Mucosa of descending colon (tissue), 3 donors: Measurements from ENCODE around the gene CLEC16A. TPM values are rescaled to one million over a fixed set of nuclear protein-coding genes. Genes with fewer than 3 reads are reported as not detected.

Source experiments
- ATAC-seq: fragments of 200-7000 bp; cut with Tn5 transposase; one replicate; pipeline ENCODE4 v1.9.1; 2020; ENCODE audit warnings: mild to moderate bottlenecking, moderate library complexity
- DNase-seq, 3 donors: peaks; one replicate each; pipeline ENCODE4 v3.0.0-alpha.2; 2020
- H3K36me3 ChIP-seq: fragments of 200-600 bp; one replicate; pipeline ENCODE4 v1.8.0; 2021; ENCODE audit warnings: low read depth, mild to moderate bottlenecking
- H3K4me1 ChIP-seq: fragments of 200-600 bp; one replicate; pipeline ENCODE4 v1.8.0; 2021; ENCODE audit warnings: low read depth, mild to moderate bottlenecking
- H3K4me3 ChIP-seq: fragments of 200-600 bp; one replicate; pipeline ENCODE4 v1.8.0; 2021; ENCODE audit warnings: mild to moderate bottlenecking
- H3K9me3 ChIP-seq: fragments of 200-600 bp; one replicate; pipeline ENCODE4 v1.8.0; 2021; ENCODE audit warnings: mild to moderate bottlenecking
- intact Hi-C, 2 donors: fragments of 100-400 bp; cut with DNase I in 1 of 2; cut with micrococcal nuclease in 1 of 2; formaldehyde crosslinking; loops; one replicate each; pipeline versions ENCODE4 v1.11.0 to v1.11.1; 2022; cut with DNase I, micrococcal nuclease
- total RNA-seq, 3 donors: library from RNA; stranded (reverse); fragmentation: NEBNext Ultra II Directional in 2 of 3; extraction: Animal tissue kit (Norgen Biotek cat#: 25700) in 2 of 3; gene quantifications; one replicate each; pipeline versions ENCODE4 v1.2.1 to v1.2.4, GENCODE V29; 2021 to 2023
- TF ChIP-seq, protein P1 (sequence below): fragments of 200-600 bp; IDR thresholded peaks from one replicate; pipeline ENCODE4 v1.8.0; 2022; ENCODE audit warnings: antibody characterized with exemption, mild to moderate bottlenecking
- donor health status: DM: no; HTN: no; CAD: no; lungs with moderate emphysema.
- donor health status: DM: no; HTN: no; CAD: no.
- donor health status: DM: no; HTN: yes; CAD: no.

The CLEC16A gene
- total RNA-seq, 3 donors from 2014 or later, result 30.3 to 38.1 (median 37.1) TPM

DNA sequence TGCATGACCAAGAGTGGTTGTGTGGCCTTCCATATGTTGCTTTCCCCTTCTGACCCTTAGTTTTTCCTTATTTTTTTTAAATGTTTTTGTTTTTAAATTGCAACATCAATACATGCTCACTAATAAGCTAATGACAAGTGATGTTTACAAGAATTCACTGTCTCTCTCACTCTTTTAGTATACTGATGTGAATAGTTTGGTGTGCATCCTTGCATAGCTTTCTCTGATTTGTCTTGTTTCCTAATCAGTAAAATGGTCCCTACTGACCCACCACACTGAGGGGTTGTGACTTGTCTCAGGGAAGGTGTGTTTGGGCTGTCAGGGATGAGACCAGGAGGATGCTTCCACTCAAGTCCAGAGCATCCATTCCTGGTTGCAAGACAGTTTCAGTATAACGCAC is 41.4 kb upstream of the CLEC16A start:
- intact Hi-C loops, result no loop called here
- Histone ChIP-seq H3K4me1 (no peaks in the 10 kb centered on the region), H3K9me3 (no peaks in the 10 kb centered on the region), H3K36me3 (no peaks in the 10 kb centered on the region), H3K4me3 (no peak overlapping the region)
- ATAC-seq (no peak), DNase-seq (no peak)
- TF ChIP-seq, protein P1, sequence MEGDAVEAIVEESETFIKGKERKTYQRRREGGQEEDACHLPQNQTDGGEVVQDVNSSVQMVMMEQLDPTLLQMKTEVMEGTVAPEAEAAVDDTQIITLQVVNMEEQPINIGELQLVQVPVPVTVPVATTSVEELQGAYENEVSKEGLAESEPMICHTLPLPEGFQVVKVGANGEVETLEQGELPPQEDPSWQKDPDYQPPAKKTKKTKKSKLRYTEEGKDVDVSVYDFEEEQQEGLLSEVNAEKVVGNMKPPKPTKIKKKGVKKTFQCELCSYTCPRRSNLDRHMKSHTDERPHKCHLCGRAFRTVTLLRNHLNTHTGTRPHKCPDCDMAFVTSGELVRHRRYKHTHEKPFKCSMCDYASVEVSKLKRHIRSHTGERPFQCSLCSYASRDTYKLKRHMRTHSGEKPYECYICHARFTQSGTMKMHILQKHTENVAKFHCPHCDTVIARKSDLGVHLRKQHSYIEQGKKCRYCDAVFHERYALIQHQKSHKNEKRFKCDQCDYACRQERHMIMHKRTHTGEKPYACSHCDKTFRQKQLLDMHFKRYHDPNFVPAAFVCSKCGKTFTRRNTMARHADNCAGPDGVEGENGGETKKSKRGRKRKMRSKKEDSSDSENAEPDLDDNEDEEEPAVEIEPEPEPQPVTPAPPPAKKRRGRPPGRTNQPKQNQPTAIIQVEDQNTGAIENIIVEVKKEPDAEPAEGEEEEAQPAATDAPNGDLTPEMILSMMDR, result no peak

- intact Hi-C loops, result no loop called here
- no peaks in the 10 kb centered on the region for H3K9me3 ChIP-seq
- TF ChIP-seq, protein P1, result no peak
- no peaks in the 10 kb centered on the region for H3K4me1 ChIP-seq
- H3K36me3 ChIP-seq, result no peaks in the 10 kb centered on the region
- H3K4me3 ChIP-seq, result no peak overlapping the region
- no peak for DNase-seq
- no peak for ATAC-seq
Observed at GRCh38 chr16:10906482-10906881, 37.9 kb upstream of the CLEC16A start.

DNA sequence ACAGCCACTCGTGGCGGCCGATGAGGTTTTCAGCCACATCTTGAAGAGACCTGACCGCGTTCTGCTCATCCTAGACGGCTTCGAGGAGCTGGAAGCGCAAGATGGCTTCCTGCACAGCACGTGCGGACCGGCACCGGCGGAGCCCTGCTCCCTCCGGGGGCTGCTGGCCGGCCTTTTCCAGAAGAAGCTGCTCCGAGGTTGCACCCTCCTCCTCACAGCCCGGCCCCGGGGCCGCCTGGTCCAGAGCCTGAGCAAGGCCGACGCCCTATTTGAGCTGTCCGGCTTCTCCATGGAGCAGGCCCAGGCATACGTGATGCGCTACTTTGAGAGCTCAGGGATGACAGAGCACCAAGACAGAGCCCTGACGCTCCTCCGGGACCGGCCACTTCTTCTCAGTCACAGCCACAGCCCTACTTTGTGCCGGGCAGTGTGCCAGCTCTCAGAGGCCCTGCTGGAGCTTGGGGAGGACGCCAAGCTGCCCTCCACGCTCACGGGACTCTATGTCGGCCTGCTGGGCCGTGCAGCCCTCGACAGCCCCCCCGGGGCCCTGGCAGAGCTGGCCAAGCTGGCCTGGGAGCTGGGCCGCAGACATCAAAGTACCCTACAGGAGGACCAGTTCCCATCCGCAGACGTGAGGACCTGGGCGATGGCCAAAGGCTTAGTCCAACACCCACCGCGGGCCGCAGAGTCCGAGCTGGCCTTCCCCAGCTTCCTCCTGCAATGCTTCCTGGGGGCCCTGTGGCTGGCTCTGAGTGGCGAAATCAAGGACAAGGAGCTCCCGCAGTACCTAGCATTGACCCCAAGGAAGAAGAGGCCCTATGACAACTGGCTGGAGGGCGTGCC is 37.2 kb upstream of the CLEC16A start:
- DNase-seq, result no peak

GRCh38 chr16:10907757-10908045 is 36.7 kb upstream of the CLEC16A start:
- Histone ChIP-seq H3K9me3 (no peaks in the 10 kb centered on the region), H3K4me1 (no peaks in the 10 kb centered on the region), H3K36me3 (no peaks in the 10 kb centered on the region), H3K4me3 (no peak overlapping the region)
- TF ChIP-seq, protein P1, result no peak
- intact Hi-C loops, result no loop called here
- ATAC-seq (no peak), DNase-seq (no peak)

More for the DNA sequence above, 37.2 kb upstream of the CLEC16A start:
- intact Hi-C loops, result no loop called here
- Histone ChIP-seq H3K4me3 (no peak overlapping the region), H3K4me1 (no peaks in the 10 kb centered on the region), H3K9me3 (no peaks in the 10 kb centered on the region), H3K36me3 (no peaks in the 10 kb centered on the region)
- TF ChIP-seq, protein P1, result no peak
- ATAC-seq, result peak; percentile 18

DNA sequence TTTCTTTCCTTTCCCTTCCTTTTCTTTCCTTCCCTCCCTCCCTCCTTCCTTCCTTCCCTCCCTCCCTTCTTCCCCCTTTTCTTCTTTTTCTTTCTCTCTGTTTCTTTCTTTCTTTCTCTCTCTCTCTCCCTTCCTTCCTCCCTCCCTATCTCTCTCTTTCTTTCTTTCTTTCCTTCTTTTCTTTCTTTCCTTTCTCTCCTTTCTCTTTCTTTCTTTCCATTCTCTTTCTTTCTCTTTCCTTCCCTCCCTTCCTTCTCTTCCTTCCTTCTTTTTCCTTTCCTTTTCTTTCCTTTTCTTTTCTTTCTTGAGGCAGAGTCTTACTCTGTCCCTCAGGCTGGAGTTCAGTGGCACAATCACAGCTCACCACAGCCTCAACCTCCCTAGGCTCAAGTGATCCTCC is 33.1 kb upstream of the CLEC16A start:
- no peak for ATAC-seq
- TF ChIP-seq, protein P1, result no peak
- no peaks in the 10 kb centered on the region for H3K36me3 ChIP-seq
- no peaks in the 10 kb centered on the region for H3K9me3 ChIP-seq
- no peak for DNase-seq
- H3K4me3 ChIP-seq, result no peak overlapping the region
- intact Hi-C loops, result loop anchor here in 1 of 2 donors (10.0 kb wide), 1 partner anchor 396 kb away; no protein-coding TSS in a partner anchor
- no peaks in the 10 kb centered on the region for H3K4me1 ChIP-seq
